GM11168 (cell line): ENCODE data around the gene DYDC1.

ENCODE experiments used
- in situ Hi-C: fragments of 300-500 bp; cut with MboI; formaldehyde crosslinking; loops from one replicate; pipeline ENCODE4 v1.12.0; 2022; ENCODE audit warnings: low sequenced_read_pairs; ENCODE audit not compliant: unreplicated experiment

Gene DYDC1

GRCh38 chr10:80288849-80289248, 67.7 kb downstream of the DYDC1 start:
- in situ Hi-C loops, result no loop called here
